Activated naive CD4-positive, alpha-beta T cell treated with anti-CD3 and anti-CD28 coated beads, Interleukin-2, amount 50 U/mL, for 24 hours (primary cell): Measurements from ENCODE around the gene MDP1.
A peak's percentile ranks its signal among the peaks of the same experiment; 100 is the strongest.
"Not testable (repeated sequence)": the region's sequence is repeated elsewhere in the genome, so short reads cannot be mapped to it uniquely, and the experiment has no call there.

ENCODE experiments used
- H3K27ac Mint-ChIP-seq: one replicate; pipeline ENCODE4 v1.8.0; 2021; ENCODE audit warnings: mild to moderate bottlenecking, mixed read lengths
- H3K27me3 Mint-ChIP-seq: one replicate; pipeline ENCODE4 v1.8.0; 2021; ENCODE audit warnings: mixed read lengths
- H3K36me3 Mint-ChIP-seq: one replicate; pipeline ENCODE4 v1.8.0; 2021; ENCODE audit warnings: mixed read lengths
- H3K4me1 Mint-ChIP-seq: one replicate; pipeline ENCODE4 v1.8.0; 2021; ENCODE audit warnings: mixed read lengths
- H3K4me3 Mint-ChIP-seq: one replicate; pipeline ENCODE4 v1.8.0; 2021; ENCODE audit warnings: mild to moderate bottlenecking, mixed read lengths
- H3K9me3 Mint-ChIP-seq: one replicate; pipeline ENCODE4 v1.8.0; 2021; ENCODE audit warnings: mixed read lengths

Gene MDP1

GRCh38 chr14:24238123-24238522 is 22.3 kb upstream of the MDP1 start:
- Mint-ChIP-seq H3K36me3 (peaks cover 17% of the 10 kb centered on the region), H3K4me3 (peak overlapping the region; percentile 40), H3K9me3 (no peaks in the 10 kb centered on the region), H3K27me3 (no peaks in the 10 kb centered on the region), H3K4me1 (peaks cover 82% of the 10 kb centered on the region), H3K27ac (peak overlapping the region; percentile 93)

GRCh38 chr14:24237463-24237955 is 21.6 kb upstream of the MDP1 start:
- Mint-ChIP-seq H3K36me3 (peaks cover 17% of the 10 kb centered on the region), H3K27ac (peak overlapping the region; percentile 77), H3K9me3 (no peaks in the 10 kb centered on the region), H3K27me3 (no peaks in the 10 kb centered on the region), H3K4me3 (no peak overlapping the region), H3K4me1 (peaks cover 81% of the 10 kb centered on the region)

GRCh38 chr14:24236689-24237462 is 21.0 kb upstream of the MDP1 start:
- Mint-ChIP-seq H3K27me3 (no peaks in the 10 kb centered on the region), H3K4me1 (peaks cover 81% of the 10 kb centered on the region), H3K4me3 (no peak overlapping the region), H3K9me3 (no peaks in the 10 kb centered on the region), H3K36me3 (peaks cover 17% of the 10 kb centered on the region), H3K27ac (peak overlapping the region; percentile 77)

GRCh38 chr14:24235804-24236688 is 20.2 kb upstream of the MDP1 start:
- Mint-ChIP-seq H3K9me3 (no peaks in the 10 kb centered on the region), H3K27ac (peak overlapping the region; percentile 87), H3K4me3 (no peak overlapping the region), H3K36me3 (peaks cover 17% of the 10 kb centered on the region), H3K27me3 (no peaks in the 10 kb centered on the region), H3K4me1 (peaks cover 84% of the 10 kb centered on the region)

GRCh38 chr14:24234095-24235005 is 18.5 kb upstream of the MDP1 start:
- H3K4me1 Mint-ChIP-seq = peaks cover 70% of the 10 kb centered on the region
- no peaks in the 10 kb centered on the region for H3K27me3 Mint-ChIP-seq
- no peaks in the 10 kb centered on the region for H3K9me3 Mint-ChIP-seq
- H3K27ac Mint-ChIP-seq = peak overlapping the region; percentile 68
- peaks cover 13% of the 10 kb centered on the region for H3K36me3 Mint-ChIP-seq
- H3K4me3 Mint-ChIP-seq = peak overlapping the region; percentile 97

- H3K9me3 Mint-ChIP-seq = no peaks in the 10 kb centered on the region
- H3K4me3 Mint-ChIP-seq = peak overlapping the region; percentile 97
- peak overlapping the region; percentile 94 for H3K27ac Mint-ChIP-seq
- H3K36me3 Mint-ChIP-seq = peaks cover 12% of the 10 kb centered on the region
- H3K27me3 Mint-ChIP-seq = no peaks in the 10 kb centered on the region
- H3K4me1 Mint-ChIP-seq = peaks cover 66% of the 10 kb centered on the region
Measured at GRCh38 chr14:24233538-24233866, 17.6 kb upstream of the MDP1 start.

- Mint-ChIP-seq H3K36me3 (peaks cover 7% of the 10 kb centered on the region), H3K27ac (peak within 1 kb of the TSS; percentile 94), H3K4me3 (peak within 1 kb of the TSS; percentile 97), H3K27me3 (no peaks in the 10 kb centered on the region), H3K4me1 (peaks cover 60% of the 10 kb centered on the region), H3K9me3 (no peaks in the 10 kb centered on the region)
Measured at GRCh38 chr14:24232645-24233537, 17.0 kb upstream of the MDP1 start, which contains the start of gene GMPR2. Gene GMPR2, plus strand, starts transcription at chr14:24232929. Its CDS starts 325 bp downstream, at chr14:24233254.

- H3K4me1 Mint-ChIP-seq = peaks cover 57% of the 10 kb centered on the region
- no peaks in the 10 kb centered on the region for H3K27me3 Mint-ChIP-seq
- peaks cover 8% of the 10 kb centered on the region for H3K36me3 Mint-ChIP-seq
- peak within 1 kb of the TSS; percentile 94 for H3K27ac Mint-ChIP-seq
- H3K4me3 Mint-ChIP-seq = peak within 1 kb of the TSS; percentile 97
- no peaks in the 10 kb centered on the region for H3K9me3 Mint-ChIP-seq
Measured at GRCh38 chr14:24232121-24232644, 16.3 kb upstream of the MDP1 start, which contains the start of gene NEDD8. Gene NEDD8, minus strand, starts transcription at chr14:24232367. Its CDS starts 100 bp downstream, at chr14:24232267.

- Mint-ChIP-seq H3K4me1 (peaks cover 57% of the 10 kb centered on the region), H3K27ac (peak overlapping the region; percentile 94), H3K9me3 (no peaks in the 10 kb centered on the region), H3K27me3 (no peaks in the 10 kb centered on the region), H3K36me3 (peaks cover 4% of the 10 kb centered on the region), H3K4me3 (peak overlapping the region; percentile 97)
Measured at GRCh38 chr14:24231263-24232120, 15.6 kb upstream of the MDP1 start.

GRCh38 chr14:24228902-24229301 is 13.0 kb upstream of the MDP1 start:
- Mint-ChIP-seq H3K27me3 (no peaks in the 10 kb centered on the region), H3K4me1 (peaks cover 44% of the 10 kb centered on the region), H3K27ac (no peak overlapping the region), H3K9me3 (no peaks in the 10 kb centered on the region), H3K4me3 (no peak overlapping the region), H3K36me3 (peaks cover 8% of the 10 kb centered on the region)

- H3K4me3 Mint-ChIP-seq = no peak overlapping the region
- no peak overlapping the region for H3K27ac Mint-ChIP-seq
- no peaks in the 10 kb centered on the region for H3K9me3 Mint-ChIP-seq
- H3K36me3 Mint-ChIP-seq = peaks cover 8% of the 10 kb centered on the region
- H3K4me1 Mint-ChIP-seq = peaks cover 33% of the 10 kb centered on the region
- no peaks in the 10 kb centered on the region for H3K27me3 Mint-ChIP-seq
Measured at GRCh38 chr14:24226473-24226872, 10.6 kb upstream of the MDP1 start.

GRCh38 chr14:24224618-24225071 is 8.8 kb upstream of the MDP1 start:
- no peaks in the 10 kb centered on the region for H3K27me3 Mint-ChIP-seq
- no peaks in the 10 kb centered on the region for H3K9me3 Mint-ChIP-seq
- no peak overlapping the region for H3K4me3 Mint-ChIP-seq
- H3K27ac Mint-ChIP-seq = peak overlapping the region; percentile 26
- H3K4me1 Mint-ChIP-seq = peaks cover 27% of the 10 kb centered on the region
- H3K36me3 Mint-ChIP-seq = peaks cover 8% of the 10 kb centered on the region

- peaks cover 31% of the 10 kb centered on the region for H3K4me1 Mint-ChIP-seq
- not testable (repeated sequence) for H3K27me3 Mint-ChIP-seq, H3K36me3 Mint-ChIP-seq, H3K27ac Mint-ChIP-seq, H3K9me3 Mint-ChIP-seq, H3K4me3 Mint-ChIP-seq
Measured at GRCh38 chr14:24222987-24223386, 7.1 kb upstream of the MDP1 start.
